Lower leg skin (tissue), 4 donors: Measurements from ENCODE around the gene TBXAS1. TPM values are rescaled to one million over a fixed set of nuclear protein-coding genes. Genes with fewer than 3 reads are reported as not detected.

ENCODE experiments used
- DNase-seq, 2 donors: peaks; one replicate each; pipeline ENCODE4 v3.0.0-alpha.2; 2019; ENCODE audit warnings: low spot score in 2 of 2
- H3K4me3 ChIP-seq: fragments of 200-600 bp; sonication (generic); 2 replicates; pipeline ENCODE4 v1.5.1; 2017; ENCODE audit warnings: mild to moderate bottlenecking, low read depth; ENCODE audit not compliant: poor library complexity, severe bottlenecking
- CTCF ChIP-seq, 3 donors: fragments of 450-650 bp; IDR thresholded peaks; one replicate each; pipeline ENCODE4 v1.5.1; 2016; ENCODE audit warnings: antibody characterized with exemption in 3 of 3, mild to moderate bottlenecking in 3 of 3, moderate library complexity in 2 of 3
- POLR2A ChIP-seq, 2 donors: fragments of 450-650 bp; IDR thresholded peaks; one replicate each; pipeline ENCODE4 v1.6.1; 2016 to 2017; ENCODE audit warnings: antibody characterized with exemption in 2 of 2, mild to moderate bottlenecking in 1 of 2, moderate library complexity in 1 of 2
- WGBS, 2 donors: methylation state at CpG; one replicate each; pipeline ENCODE4 v1.1.5; 2018; 5-methylcytosine and 5-hydroxymethylcytosine counted together
- intact Hi-C: fragments of 100-400 bp; cut with DNase I; formaldehyde crosslinking; loops from one replicate; pipeline ENCODE4 v1.15.0; 2023; ENCODE audit warnings: low total_unique reads
- total RNA-seq, 4 donors: library from RNA; depleted of rRNA; stranded (reverse); fragments of >200 nt; gene quantifications; one replicate each; pipeline ENCODE4 v1.1.0, GENCODE V29; 2016

The TBXAS1 gene
- total RNA-seq, 4 donors from 2014 or later = 0.91 to 9.9 (median 2.4) TPM

DNA sequence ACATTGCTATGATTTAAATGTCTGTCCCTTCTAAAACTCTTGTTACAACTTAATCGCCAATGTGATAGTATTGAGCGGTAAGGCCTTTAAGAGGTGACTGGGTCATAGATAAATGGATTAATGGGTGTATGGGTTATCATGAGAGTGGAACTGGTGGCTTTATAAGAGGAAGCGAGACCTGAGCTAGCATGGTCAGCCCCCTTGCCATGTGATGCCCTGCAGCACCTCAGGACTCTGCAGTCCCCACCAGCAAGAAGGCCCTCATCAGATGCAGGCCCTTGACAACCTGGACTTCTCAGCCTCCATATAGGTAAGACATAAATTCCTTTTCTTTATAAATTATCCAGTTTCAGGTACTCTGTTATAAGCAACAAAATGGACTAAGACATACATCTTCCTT lies 218.1 kb downstream of the TBXAS1 start:
- DNase-seq = peak in 1 of 2 donors; percentile 72
- TF ChIP-seq CTCF (IDR thresholded peaks at IDR 0.05) (no peak), POLR2A (IDR thresholded peaks at IDR 0.05) (no peak)
- 98% methylated on average over 3 of the region's 3 CpGs for WGBS, 2 donors
- no peak overlapping the region for H3K4me3 ChIP-seq
- intact Hi-C loops = no loop called here

DNA sequence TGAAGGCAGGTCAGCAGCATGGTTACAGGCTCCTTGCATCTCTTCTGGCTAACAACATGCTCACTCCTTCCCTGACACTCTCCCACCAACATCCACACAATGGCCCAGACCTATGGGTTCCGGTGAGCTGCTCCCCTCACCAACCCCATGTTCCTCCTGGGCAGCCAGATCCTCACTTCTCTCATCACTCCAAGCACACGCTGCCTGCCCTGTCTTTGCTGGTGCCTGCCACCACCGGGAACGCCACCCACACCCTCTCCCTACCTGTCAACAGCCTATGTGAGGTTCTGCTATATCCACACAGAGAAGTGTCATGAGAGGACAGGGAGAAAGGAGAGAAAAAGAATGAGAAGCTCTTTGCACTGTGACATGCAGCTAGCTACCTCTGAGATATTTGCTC lies 219.1 kb downstream of the TBXAS1 start:
- WGBS, 2 donors = 94 to 95% methylated on average over 4 of the region's 4 CpGs
- intact Hi-C loops = no loop called here
- no peak for DNase-seq
- no peak overlapping the region for H3K4me3 ChIP-seq
- no peak for TF ChIP-seq POLR2A (IDR thresholded peaks at IDR 0.05)
- TF ChIP-seq CTCF (IDR thresholded peaks at IDR 0.05) = no peak

- intact Hi-C loops = no loop called here
- 66 to 82% methylated on average over 1 of the region's 1 CpG for WGBS, 2 donors
- TF ChIP-seq CTCF (IDR thresholded peaks at IDR 0.05) (no peak), POLR2A (IDR thresholded peaks at IDR 0.05) (no peak)
- DNase-seq = no peak
- no peak overlapping the region for H3K4me3 ChIP-seq
These were observed 219.9 kb downstream of the TBXAS1 start for GRCh38 chr7:140048989-140049338.

GRCh38 chr7:140049339-140050024 lies 220.4 kb downstream of the TBXAS1 start:
- no peak overlapping the region for H3K4me3 ChIP-seq
- TF ChIP-seq POLR2A (IDR thresholded peaks at IDR 0.05) (no peak), CTCF (IDR thresholded peaks at IDR 0.05) (peak in 1 of 3 donors; percentile 23)
- DNase-seq = peak in 1 of 2 donors; percentile 42
- intact Hi-C loops = no loop called here
- WGBS, 2 donors = 63 to 64% methylated on average over 5 of the region's 5 CpGs

GRCh38 chr7:140050100-140050499 lies 221.0 kb downstream of the TBXAS1 start:
- no peak overlapping the region for H3K4me3 ChIP-seq
- DNase-seq = no peak
- 83 to 91% methylated on average over 3 of the region's 3 CpGs for WGBS, 2 donors
- intact Hi-C loops = no loop called here
- no peak for TF ChIP-seq POLR2A (IDR thresholded peaks at IDR 0.05)

- intact Hi-C loops = no loop called here
- no peak overlapping the region for H3K4me3 ChIP-seq
- TF ChIP-seq CTCF (IDR thresholded peaks at IDR 0.05) = no peak
- no peak for TF ChIP-seq POLR2A (IDR thresholded peaks at IDR 0.05)
- no peak for DNase-seq
These were observed 222.8 kb downstream of the TBXAS1 start for GRCh38 chr7:140051820-140052219.
